GM12801 (cell line): ENCODE measurements around the gene SLAMF1.

Source experiments
- TF ChIP-seq, protein P1 (sequence below): IDR thresholded peaks from one replicate; pipeline ENCODE4 v1.5.1; 2011; ENCODE audit warnings: control low read depth; ENCODE audit not compliant: insufficient read length; ENCODE audit errors: extremely low read depth

The SLAMF1 gene

DNA sequence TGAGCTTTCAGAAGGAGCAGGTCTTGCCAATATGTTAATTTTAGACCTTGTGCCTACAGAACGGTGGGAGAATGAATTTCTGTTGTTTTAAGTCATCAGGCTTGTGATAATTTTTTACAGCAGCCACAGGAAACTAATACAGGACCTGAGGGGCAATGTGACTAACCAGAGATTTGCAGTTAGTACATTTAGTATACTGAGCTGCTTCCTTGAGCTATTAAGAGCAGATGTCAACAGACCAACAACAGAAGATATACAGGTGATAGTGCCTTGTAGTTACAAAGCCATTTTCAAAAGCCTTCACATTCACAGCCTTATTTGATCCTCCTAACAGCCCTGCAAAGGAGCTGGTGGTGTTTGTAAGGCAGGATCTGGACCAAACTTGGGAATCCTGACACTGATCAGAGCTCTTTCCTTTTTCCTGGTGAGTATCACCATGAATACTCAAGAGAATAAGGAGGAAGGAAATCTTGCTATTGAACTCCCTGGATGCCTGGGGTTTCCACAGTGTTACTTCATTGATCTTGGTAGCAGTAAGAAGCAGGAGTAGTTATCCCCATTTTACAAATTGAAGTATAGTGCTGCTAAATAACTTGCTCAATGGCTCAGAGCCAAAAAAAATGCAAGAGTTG, 4.7 kb upstream of the SLAMF1 start:
- TF ChIP-seq, protein P1, sequence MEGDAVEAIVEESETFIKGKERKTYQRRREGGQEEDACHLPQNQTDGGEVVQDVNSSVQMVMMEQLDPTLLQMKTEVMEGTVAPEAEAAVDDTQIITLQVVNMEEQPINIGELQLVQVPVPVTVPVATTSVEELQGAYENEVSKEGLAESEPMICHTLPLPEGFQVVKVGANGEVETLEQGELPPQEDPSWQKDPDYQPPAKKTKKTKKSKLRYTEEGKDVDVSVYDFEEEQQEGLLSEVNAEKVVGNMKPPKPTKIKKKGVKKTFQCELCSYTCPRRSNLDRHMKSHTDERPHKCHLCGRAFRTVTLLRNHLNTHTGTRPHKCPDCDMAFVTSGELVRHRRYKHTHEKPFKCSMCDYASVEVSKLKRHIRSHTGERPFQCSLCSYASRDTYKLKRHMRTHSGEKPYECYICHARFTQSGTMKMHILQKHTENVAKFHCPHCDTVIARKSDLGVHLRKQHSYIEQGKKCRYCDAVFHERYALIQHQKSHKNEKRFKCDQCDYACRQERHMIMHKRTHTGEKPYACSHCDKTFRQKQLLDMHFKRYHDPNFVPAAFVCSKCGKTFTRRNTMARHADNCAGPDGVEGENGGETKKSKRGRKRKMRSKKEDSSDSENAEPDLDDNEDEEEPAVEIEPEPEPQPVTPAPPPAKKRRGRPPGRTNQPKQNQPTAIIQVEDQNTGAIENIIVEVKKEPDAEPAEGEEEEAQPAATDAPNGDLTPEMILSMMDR = no peak

DNA sequence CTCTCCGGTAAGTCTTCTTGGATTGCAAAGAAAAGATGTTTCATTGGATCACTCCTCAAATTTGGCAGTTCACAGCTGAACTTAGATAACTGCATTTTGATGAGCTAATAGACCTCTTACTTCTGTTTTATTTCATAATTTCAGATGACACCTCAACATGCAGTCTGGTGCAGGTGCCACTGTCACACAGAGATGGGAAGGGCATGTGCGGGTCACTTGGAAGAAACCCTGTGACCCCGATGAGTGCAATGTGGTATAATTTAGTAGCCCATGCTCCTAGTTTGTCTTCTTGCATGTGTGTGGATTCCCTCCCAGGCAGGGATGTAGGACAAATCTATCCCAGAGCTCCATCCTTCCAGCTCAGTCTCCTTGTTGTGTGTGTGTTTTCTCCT, 481 bp upstream of the SLAMF1 start:
- TF ChIP-seq, protein P1 = no peak

DNA sequence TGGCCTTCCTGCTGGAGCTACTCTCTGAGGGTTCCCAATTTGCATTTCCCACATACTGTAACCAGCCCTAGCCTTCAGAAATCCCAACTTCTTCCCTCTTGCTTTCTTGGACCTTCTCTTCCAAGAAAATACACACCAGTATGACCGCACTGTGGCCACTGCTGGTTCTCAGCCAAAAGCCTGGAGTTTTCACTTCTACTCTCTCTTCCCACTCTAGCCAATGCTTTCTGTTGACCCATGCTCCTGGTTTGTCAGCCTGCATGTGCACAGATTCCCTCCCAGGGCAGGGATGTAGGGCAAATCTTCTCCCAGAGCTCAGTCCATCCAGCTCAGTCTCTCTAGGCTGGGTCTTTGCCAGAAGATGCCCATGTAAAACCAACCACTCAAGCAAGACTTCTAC, 664 bp downstream of the SLAMF1 start:
- TF ChIP-seq, protein P1 = no peak

DNA sequence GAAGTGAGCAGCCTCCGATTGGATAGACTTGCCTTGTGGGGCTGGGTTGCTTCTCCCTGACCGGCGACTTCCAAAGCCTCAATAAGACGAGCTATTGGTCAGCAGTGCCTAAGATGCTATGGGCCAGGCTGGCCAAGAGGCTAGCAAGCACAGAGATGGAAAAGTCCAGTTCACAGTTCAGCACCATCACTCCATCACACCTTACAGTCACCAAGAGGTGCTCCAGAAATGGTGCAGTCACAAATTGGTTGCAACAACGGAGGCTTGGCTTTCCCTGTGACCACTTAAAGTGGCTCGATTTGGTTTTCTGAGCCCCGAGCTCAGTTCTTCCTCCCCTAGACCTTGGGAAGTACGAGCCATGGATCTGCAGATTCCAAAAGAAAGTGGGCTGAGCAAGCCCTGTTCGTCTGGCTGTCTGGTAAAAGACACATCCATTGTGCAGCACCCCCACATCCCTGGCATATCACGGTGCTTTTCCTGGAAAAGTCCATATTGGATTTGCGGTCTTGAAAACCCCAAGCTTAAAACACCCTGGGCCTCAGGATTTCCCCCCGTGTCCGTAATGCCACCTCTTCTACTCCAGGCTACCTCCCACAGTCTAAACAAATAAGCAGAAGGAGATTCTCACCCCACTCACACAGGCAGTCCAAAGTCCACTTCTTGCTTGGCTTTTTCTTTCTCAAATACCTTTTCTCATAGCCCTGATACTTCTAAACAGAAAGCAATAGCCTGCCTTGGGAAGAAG, 1.3 kb downstream of the SLAMF1 start:
- TF ChIP-seq, protein P1 = no peak

DNA sequence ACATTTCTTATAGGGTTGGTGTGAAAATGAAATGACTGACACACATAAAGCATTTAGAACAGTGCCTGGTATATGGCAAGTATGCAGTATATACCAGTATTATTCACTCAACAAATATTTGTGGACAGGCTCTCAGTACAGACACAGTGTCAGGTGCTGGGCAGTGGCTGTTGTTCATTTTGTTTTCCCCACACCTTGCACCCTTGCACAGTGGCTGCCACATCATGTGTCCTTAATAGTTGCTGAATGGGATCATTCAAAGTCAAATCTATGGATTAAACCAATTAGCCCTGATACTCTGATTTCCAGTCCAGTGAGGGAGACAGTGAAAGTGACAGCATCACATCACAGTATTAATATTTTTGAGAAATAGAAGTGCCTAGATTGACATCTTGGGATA, 2.4 kb downstream of the SLAMF1 start:
- TF ChIP-seq, protein P1 = no peak

DNA sequence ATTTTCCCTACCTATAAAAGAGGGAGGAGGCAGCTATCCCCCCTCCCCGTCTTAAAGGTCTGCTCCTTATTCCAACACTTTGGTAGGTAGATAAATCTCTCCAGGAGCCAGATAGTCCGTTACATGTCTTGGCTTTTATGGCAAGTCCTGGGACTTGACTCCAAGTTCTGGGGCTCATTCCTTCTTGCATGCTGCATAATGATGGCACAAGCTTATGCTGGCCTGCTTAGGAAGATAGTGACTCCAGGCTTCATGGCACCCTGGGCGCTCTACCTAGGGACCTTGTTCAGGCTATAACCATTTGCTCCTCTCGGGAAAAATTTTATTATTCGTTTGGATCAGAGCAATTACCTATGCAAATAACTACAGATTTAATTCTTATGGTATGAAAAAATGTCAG, 3.7 kb downstream of the SLAMF1 start:
- TF ChIP-seq, protein P1 = no peak

DNA sequence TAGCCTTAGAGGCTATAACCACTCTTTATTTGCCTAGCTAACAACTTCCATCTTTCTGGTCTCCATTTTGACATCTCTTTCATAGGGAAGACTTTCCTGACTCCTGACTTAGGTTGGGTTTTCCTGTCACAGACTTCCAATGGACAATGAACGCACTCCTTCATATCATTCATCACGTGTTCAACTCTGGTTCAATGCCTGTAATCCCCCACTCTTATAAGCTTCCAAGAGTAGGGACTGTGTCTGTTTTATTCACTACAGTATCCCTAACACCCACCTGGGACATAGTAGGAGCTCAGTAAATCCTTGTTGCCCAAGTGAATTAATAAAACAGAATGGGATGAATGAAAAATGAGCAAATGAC, 4.6 kb downstream of the SLAMF1 start:
- TF ChIP-seq, protein P1 = no peak
